ENCODE results near the gene RBM15.

GRCh38 chr1:110338309-110338885, 780 bp upstream of the RBM15 start:
- TF ChIP-seq, protein P1, sequence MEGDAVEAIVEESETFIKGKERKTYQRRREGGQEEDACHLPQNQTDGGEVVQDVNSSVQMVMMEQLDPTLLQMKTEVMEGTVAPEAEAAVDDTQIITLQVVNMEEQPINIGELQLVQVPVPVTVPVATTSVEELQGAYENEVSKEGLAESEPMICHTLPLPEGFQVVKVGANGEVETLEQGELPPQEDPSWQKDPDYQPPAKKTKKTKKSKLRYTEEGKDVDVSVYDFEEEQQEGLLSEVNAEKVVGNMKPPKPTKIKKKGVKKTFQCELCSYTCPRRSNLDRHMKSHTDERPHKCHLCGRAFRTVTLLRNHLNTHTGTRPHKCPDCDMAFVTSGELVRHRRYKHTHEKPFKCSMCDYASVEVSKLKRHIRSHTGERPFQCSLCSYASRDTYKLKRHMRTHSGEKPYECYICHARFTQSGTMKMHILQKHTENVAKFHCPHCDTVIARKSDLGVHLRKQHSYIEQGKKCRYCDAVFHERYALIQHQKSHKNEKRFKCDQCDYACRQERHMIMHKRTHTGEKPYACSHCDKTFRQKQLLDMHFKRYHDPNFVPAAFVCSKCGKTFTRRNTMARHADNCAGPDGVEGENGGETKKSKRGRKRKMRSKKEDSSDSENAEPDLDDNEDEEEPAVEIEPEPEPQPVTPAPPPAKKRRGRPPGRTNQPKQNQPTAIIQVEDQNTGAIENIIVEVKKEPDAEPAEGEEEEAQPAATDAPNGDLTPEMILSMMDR (IDR thresholded peaks at IDR 0.05; ENCODE audit: low read depth, low read length) = peak; percentile 30
- TF ChIP-seq POLR2A (IDR thresholded peaks at IDR 0.05; ENCODE audit: extremely low read depth, insufficient read length) = peak; percentile 73
- TF ChIP-seq MAX (IDR thresholded peaks at IDR 0.05; ENCODE audit: low read depth, low read length) = peak; percentile 100
- TF ChIP-seq MYC (IDR thresholded peaks at IDR 0.05; ENCODE audit: low read depth, low read length) = peak; percentile 98

Data from NB4 (cell line).